Measurements from ENCODE around the gene PAQR9. TPM values are rescaled to one million over a fixed set of nuclear protein-coding genes. Genes with fewer than 3 reads are reported as not detected.
A peak's percentile ranks its signal among the peaks of the same experiment; 100 is the strongest.

The PAQR9 gene
- total RNA-seq, 6 experiments from 2014 or later = 10.2 to 18.6 (median 12.6) TPM

- intact Hi-C loops (cut with DNase I) = loop anchor here in 1 of 2 donors (10.0 kb wide), 1 partner anchor 53 kb away; no protein-coding TSS in a partner anchor
- H3K27me3 ChIP-seq = no peaks in the 10 kb centered on the region
- ATAC-seq (peak; percentile 48 to 76 (median 52)), DNase-seq (peak in 1 of 3 donors; percentile 36)
- no peak overlapping the region for H3K4me3 ChIP-seq
- 21% methylated on average over 7 of the region's 7 CpGs for WGBS (ENCODE audit: insufficient coverage, low coverage, low lambda C conversion rate, missing lambda C conversion rate)
- TF ChIP-seq CTCF (IDR thresholded peaks at IDR 0.05) (no peak), POLR2A (IDR thresholded peaks at IDR 0.05) (no peak)
- H3K36me3 ChIP-seq = no peaks in the 10 kb centered on the region
- no peaks in the 10 kb centered on the region for H3K9me3 ChIP-seq
- no peak overlapping the region for H3K27ac ChIP-seq
- H3K4me1 ChIP-seq = peaks cover 0 to 5% (median 0%) of the 10 kb centered on the region in 4 donors
Measured at GRCh38 chr3:142987707-142988106, 24.2 kb upstream of the PAQR9 start.

GRCh38 chr3:142987080-142987700 is 23.7 kb upstream of the PAQR9 start:
- H3K9me3 ChIP-seq = no peaks in the 10 kb centered on the region
- DNase-seq (no peak), ATAC-seq (peak; percentile 69 to 79 (median 76))
- H3K27me3 ChIP-seq = no peaks in the 10 kb centered on the region
- 40% methylated on average over 5 of the region's 5 CpGs for WGBS (ENCODE audit: insufficient coverage, low coverage, low lambda C conversion rate, missing lambda C conversion rate)
- no peaks in the 10 kb centered on the region for H3K36me3 ChIP-seq
- no peak overlapping the region for H3K27ac ChIP-seq
- TF ChIP-seq POLR2A (IDR thresholded peaks at IDR 0.05) (no peak), CTCF (IDR thresholded peaks at IDR 0.05) (peak; percentile 67 to 77 (median 73))
- intact Hi-C loops (cut with DNase I) = loop anchor here in 1 of 2 donors (10.0 kb wide), 1 partner anchor 52 kb away; no protein-coding TSS in a partner anchor
- H3K4me3 ChIP-seq = no peak overlapping the region
- H3K4me1 ChIP-seq = peaks cover 0 to 5% (median 0%) of the 10 kb centered on the region in 4 donors

GRCh38 chr3:142984255-142984654 is 20.8 kb upstream of the PAQR9 start:
- Histone ChIP-seq H3K36me3 (no peaks in the 10 kb centered on the region), H3K4me3 (no peak overlapping the region), H3K27me3 (no peaks in the 10 kb centered on the region), H3K27ac (no peak overlapping the region), H3K4me1 (peaks cover 0 to 14% (median 0%) of the 10 kb centered on the region in 4 donors), H3K9me3 (no peaks in the 10 kb centered on the region)
- 57% methylated on average over 3 of the region's 3 CpGs for WGBS (ENCODE audit: insufficient coverage, low coverage, low lambda C conversion rate, missing lambda C conversion rate)
- ATAC-seq (peak; percentile 56 to 70 (median 62)), DNase-seq (no peak)
- TF ChIP-seq POLR2A (IDR thresholded peaks at IDR 0.05) (no peak), CTCF (IDR thresholded peaks at IDR 0.05) (no peak)
- intact Hi-C loops (cut with DNase I) = loop anchor here in 1 of 2 donors (10.0 kb wide), 1 partner anchor 49 kb away; no protein-coding TSS in a partner anchor

GRCh38 chr3:142983318-142983717 is 19.8 kb upstream of the PAQR9 start:
- no peak for TF ChIP-seq POLR2A (IDR thresholded peaks at IDR 0.05)
- Histone ChIP-seq H3K4me3 (no peak overlapping the region), H3K4me1 (peaks cover 0 to 17% (median 0%) of the 10 kb centered on the region in 4 donors), H3K27me3 (no peaks in the 10 kb centered on the region), H3K27ac (no peak overlapping the region), H3K9me3 (no peaks in the 10 kb centered on the region), H3K36me3 (no peaks in the 10 kb centered on the region)
- no peak for DNase-seq
- ATAC-seq = peak in 1 of 4 donors; percentile 65
- WGBS (ENCODE audit: insufficient coverage, low coverage, low lambda C conversion rate, missing lambda C conversion rate) = 0% methylated on average over 1 of the region's 2 CpGs
- intact Hi-C loops (cut with DNase I) = loop anchor here in 1 of 2 donors (10.0 kb wide), 1 partner anchor 49 kb away; no protein-coding TSS in a partner anchor
